SK-N-MC (cell line): ENCODE measurements around the gene B3GNT2.

ENCODE experiments used
- EZH2 ChIP-seq: fragments of 200-600 bp; sonication (generic); IDR thresholded peaks from one replicate; pipeline ENCODE4 v1.6.1; 2017; ENCODE audit warnings: antibody characterized with exemption
- POLR2AphosphoS5 ChIP-seq: IDR thresholded peaks from 2 replicates; pipeline ENCODE4 v1.6.1; 2012; ENCODE audit warnings: mild to moderate bottlenecking, low read depth, low read length, borderline replicate concordance

DNA sequence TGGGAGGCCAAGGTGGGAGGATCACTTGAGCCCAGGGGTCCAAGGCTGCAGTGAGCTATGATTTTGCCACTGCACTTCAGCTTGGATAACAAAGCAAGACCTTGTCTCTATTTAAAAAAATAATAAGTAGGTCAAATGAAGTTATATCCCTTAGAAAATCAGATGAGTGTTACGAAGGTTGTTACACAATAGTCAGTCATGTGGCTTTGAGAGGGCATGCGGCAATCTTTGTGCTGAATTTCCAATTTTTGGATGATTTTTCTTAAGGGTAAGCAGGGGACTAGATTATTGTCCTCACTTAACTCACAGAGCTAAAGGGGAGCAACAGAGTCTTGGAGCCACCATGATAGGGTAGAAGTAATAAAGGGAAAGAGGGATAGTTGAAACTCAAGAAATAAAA lies 71.8 kb downstream of the B3GNT2 start:
- TF ChIP-seq POLR2AphosphoS5 (no peak), EZH2 (no peak)
